GM12878 (cell line): ENCODE data around the gene ATOSA.

ENCODE experiments used
- EZH2 ChIP-seq: IDR thresholded peaks from 2 replicates; pipeline ENCODE4 v1.6.1; 2012; ENCODE audit warnings: low read depth, mild to moderate bottlenecking, control low read depth, inconsistent platforms, low read length, borderline replicate concordance; ENCODE audit not compliant: control insufficient read depth
- NR2F1 ChIP-seq: fragments of 450-650 bp; conservative IDR thresholded peaks from 2 replicates; pipeline ENCODE4 v1.6.1; 2017; ENCODE audit warnings: mild to moderate bottlenecking
- POLR2A ChIP-seq: IDR thresholded peaks from 2 replicates; pipeline ENCODE4 v1.6.1; 2011; ENCODE audit warnings: low read depth, mild to moderate bottlenecking, low read length
- SIX5 ChIP-seq: IDR thresholded peaks from 2 replicates; pipeline ENCODE4 v1.6.1; 2011; ENCODE audit warnings: mild to moderate bottlenecking, low read depth, low read length, moderate library complexity; ENCODE audit not compliant: severe bottlenecking
- TF ChIP-seq, protein P1 (sequence below), 3 experiments: IDR thresholded peaks in 2 of 3; conservative IDR thresholded peaks in 1 of 3; 2 replicates each; pipeline ENCODE4 v1.5.1; 2011; ENCODE audit warnings: low read depth in 3 of 3, low read length in 3 of 3, mild to moderate bottlenecking in 3 of 3, control low read depth in 2 of 3, moderate library complexity in 2 of 3, inconsistent platforms in 1 of 3, mixed read lengths in 1 of 3; ENCODE audit not compliant: control insufficient read depth in 2 of 3, insufficient read depth in 1 of 3; ENCODE audit errors: extremely low read depth in 1 of 3

- no peak for TF ChIP-seq EZH2
- TF ChIP-seq, protein P1, sequence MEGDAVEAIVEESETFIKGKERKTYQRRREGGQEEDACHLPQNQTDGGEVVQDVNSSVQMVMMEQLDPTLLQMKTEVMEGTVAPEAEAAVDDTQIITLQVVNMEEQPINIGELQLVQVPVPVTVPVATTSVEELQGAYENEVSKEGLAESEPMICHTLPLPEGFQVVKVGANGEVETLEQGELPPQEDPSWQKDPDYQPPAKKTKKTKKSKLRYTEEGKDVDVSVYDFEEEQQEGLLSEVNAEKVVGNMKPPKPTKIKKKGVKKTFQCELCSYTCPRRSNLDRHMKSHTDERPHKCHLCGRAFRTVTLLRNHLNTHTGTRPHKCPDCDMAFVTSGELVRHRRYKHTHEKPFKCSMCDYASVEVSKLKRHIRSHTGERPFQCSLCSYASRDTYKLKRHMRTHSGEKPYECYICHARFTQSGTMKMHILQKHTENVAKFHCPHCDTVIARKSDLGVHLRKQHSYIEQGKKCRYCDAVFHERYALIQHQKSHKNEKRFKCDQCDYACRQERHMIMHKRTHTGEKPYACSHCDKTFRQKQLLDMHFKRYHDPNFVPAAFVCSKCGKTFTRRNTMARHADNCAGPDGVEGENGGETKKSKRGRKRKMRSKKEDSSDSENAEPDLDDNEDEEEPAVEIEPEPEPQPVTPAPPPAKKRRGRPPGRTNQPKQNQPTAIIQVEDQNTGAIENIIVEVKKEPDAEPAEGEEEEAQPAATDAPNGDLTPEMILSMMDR (IDR thresholded peaks at IDR 0.05 in 2 of 3, conservative IDR thresholded peaks at IDR 0.05 in 1 of 3; ENCODE audit: control insufficient read depth in 2 of 3, extremely low read depth in 1 of 3, insufficient read depth in 1 of 3, low read depth in 3 of 3, low read length in 3 of 3) = no peak
- TF ChIP-seq POLR2A = no peak
- TF ChIP-seq NR2F1 = no peak
- TF ChIP-seq SIX5 = no peak
Measured at GRCh38 chr15:52642386-52643361, 36.5 kb downstream of the ATOSA start.
